C4-2B (cell line): ENCODE data around the gene IFI6.

Source experiments
- ZFX ChIP-seq: fragments of 450-650 bp; IDR thresholded peaks from 2 replicates; pipeline ENCODE4 v1.6.1; 2017
- TF ChIP-seq, protein P1 (sequence below): fragments of 450-650 bp; conservative IDR thresholded peaks from 2 replicates; pipeline ENCODE4 v1.5.1; 2017; ENCODE audit warnings: mild to moderate bottlenecking

DNA sequence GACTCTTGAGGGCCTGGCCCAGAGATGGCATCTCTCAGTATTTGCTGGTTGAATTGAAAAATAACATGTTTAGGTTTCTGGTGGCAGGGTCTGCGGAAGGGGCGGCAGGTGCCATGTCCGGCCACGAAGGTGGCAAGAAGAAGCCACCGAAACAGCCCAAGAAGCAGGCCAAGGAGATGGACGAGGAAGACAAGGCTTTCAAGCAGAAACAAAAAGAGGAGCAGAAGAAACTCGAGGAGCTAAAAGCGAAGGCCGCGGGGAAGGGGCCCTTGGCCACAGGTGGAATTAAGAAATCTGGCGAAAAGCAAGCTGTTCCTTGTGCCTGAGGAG is 22.7 kb downstream of the IFI6 start:
- TF ChIP-seq, protein P1, sequence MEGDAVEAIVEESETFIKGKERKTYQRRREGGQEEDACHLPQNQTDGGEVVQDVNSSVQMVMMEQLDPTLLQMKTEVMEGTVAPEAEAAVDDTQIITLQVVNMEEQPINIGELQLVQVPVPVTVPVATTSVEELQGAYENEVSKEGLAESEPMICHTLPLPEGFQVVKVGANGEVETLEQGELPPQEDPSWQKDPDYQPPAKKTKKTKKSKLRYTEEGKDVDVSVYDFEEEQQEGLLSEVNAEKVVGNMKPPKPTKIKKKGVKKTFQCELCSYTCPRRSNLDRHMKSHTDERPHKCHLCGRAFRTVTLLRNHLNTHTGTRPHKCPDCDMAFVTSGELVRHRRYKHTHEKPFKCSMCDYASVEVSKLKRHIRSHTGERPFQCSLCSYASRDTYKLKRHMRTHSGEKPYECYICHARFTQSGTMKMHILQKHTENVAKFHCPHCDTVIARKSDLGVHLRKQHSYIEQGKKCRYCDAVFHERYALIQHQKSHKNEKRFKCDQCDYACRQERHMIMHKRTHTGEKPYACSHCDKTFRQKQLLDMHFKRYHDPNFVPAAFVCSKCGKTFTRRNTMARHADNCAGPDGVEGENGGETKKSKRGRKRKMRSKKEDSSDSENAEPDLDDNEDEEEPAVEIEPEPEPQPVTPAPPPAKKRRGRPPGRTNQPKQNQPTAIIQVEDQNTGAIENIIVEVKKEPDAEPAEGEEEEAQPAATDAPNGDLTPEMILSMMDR = no peak
- TF ChIP-seq ZFX = no peak
